HCT116 (cell line): ENCODE measurements around the gene CMC1. TPM values are rescaled to one million over a fixed set of nuclear protein-coding genes. Genes with fewer than 3 reads are reported as not detected.

Source experiments
- ATAC-seq: fragments of 200-7000 bp; cut with Tn5 transposase; 2 replicates; pipeline ENCODE4 v1.9.1; 2020; ENCODE audit warnings: mild to moderate bottlenecking, moderate library complexity
- BruUV-seq: library from RNA; stranded (reverse); fragments of 400-500 nt; replicated peaks from 2 replicates; lab custom pipeline; 2021; lab: Mats Ljungman, UMichigan
- CTCF ChIA-PET: fragments of 300-600 bp; sonication (Branson Sonifier 250); formaldehyde crosslinking; loops from one replicate; lab custom pipeline; 2021; ENCODE audit warnings: antibody characterized with exemption; lab: Charles Lee
- POLR2A ChIA-PET: fragments of 300-600, 350-600 bp; sonication (Branson Sonifier 250); formaldehyde crosslinking; loops from one replicate; lab custom pipeline; 2021; ENCODE audit warnings: antibody characterized with exemption; lab: Charles Lee
- RAD21 ChIA-PET, 2 experiments: fragments of 300-600 bp; sonication (Branson Sonifier 250); formaldehyde crosslinking; loops; one replicate each; lab custom pipeline; 2023; ENCODE audit warnings: low total read pairs in 2 of 2; ENCODE audit not compliant: uncharacterized antibody in 2 of 2, unreplicated experiment in 2 of 2, low non-redundant PET in 1 of 2; lab: Charles Lee
- DNase-seq: peaks from one replicate; pipeline ENCODE4 v3.0.0-alpha.2; 2010; ENCODE audit warnings: low read depth, low spot score
- H2AFZ ChIP-seq: fragments of 200-600 bp; shearing (Covaris generic), sonication (generic); 2 replicates; pipeline ENCODE4 v1.6.1; 2017; ENCODE audit warnings: low read depth, mixed run types, mixed read lengths, antibody characterized with exemption, low read length; ENCODE audit not compliant: poor library complexity, severe bottlenecking
- H3K27ac ChIP-seq: 2 replicates; pipeline ENCODE4 v1.5.1; 2012; ENCODE audit warnings: low read depth, low read length
- H3K27me3 ChIP-seq: fragments of 200-600 bp; sonication (generic); 2 replicates; pipeline ENCODE4 v1.6.1; 2016; ENCODE audit warnings: mixed run types, low read length, mixed read lengths; ENCODE audit not compliant: insufficient read depth
- H3K36me3 ChIP-seq, 2 experiments: fragments of 200-500 bp in 1 of 2; fragments of 200-600 bp in 1 of 2; sonication (Bioruptor generic) in 1 of 2; sonication (generic) in 1 of 2; 2 replicates each; pipeline versions ENCODE4 v1.5.1 to v1.6.1; 2014 to 2016; ENCODE audit warnings: low read length in 2 of 2, inconsistent platforms in 1 of 2, mixed read lengths in 1 of 2, mixed run types in 1 of 2; ENCODE audit not compliant: insufficient read depth in 2 of 2, control insufficient read depth in 1 of 2
- H3K4me1 ChIP-seq, 2 experiments: fragments of 200-600 bp in 1 of 2; sonication (generic) in 1 of 2; 2 replicates each; pipeline versions ENCODE4 v1.5.1 to v1.6.1; 2012 to 2017; ENCODE audit warnings: low read length in 2 of 2, inconsistent platforms in 1 of 2, mild to moderate bottlenecking in 1 of 2, mixed read lengths in 1 of 2, mixed run types in 1 of 2, moderate library complexity in 1 of 2; ENCODE audit not compliant: insufficient read depth in 2 of 2, control insufficient read depth in 1 of 2
- H3K4me2 ChIP-seq: fragments of 200-600 bp; sonication (generic); 2 replicates; pipeline ENCODE4 v1.6.1; 2017; ENCODE audit warnings: mixed run types, low read length, mixed read lengths
- H3K4me3 ChIP-seq, 2 experiments: fragments of 200-600 bp in 1 of 2; sonication (generic) in 1 of 2; replicated peaks in 1 of 2; 2 replicates each; pipeline ENCODE4 v1.5.1; 2011 to 2016; ENCODE audit warnings: low read length in 2 of 2, control low read depth in 1 of 2, low read depth in 1 of 2, mild to moderate bottlenecking in 1 of 2, mixed read lengths in 1 of 2, mixed run types in 1 of 2
- H3K79me2 ChIP-seq: fragments of 200-600 bp; sonication (generic); 2 replicates; pipeline ENCODE4 v1.6.1; 2017; ENCODE audit warnings: mild to moderate bottlenecking, mixed run types, low read length, moderate library complexity, mixed read lengths; ENCODE audit not compliant: insufficient read depth
- H3K9ac ChIP-seq: fragments of 200-600 bp; sonication (generic); 2 replicates; pipeline ENCODE4 v1.6.1; 2016; ENCODE audit warnings: low read length, mixed read lengths
- H3K9me2 ChIP-seq: fragments of 200-600 bp; sonication (generic), shearing (Covaris generic); 2 replicates; pipeline ENCODE4 v1.6.1; 2017; ENCODE audit warnings: mixed run types, mild to moderate bottlenecking, moderate library complexity; ENCODE audit not compliant: insufficient read depth
- H3K9me3 ChIP-seq, 2 experiments: fragments of 200-500 bp in 1 of 2; fragments of 200-600 bp in 1 of 2; sonication (Bioruptor generic) in 1 of 2; sonication (generic) in 1 of 2; 2 replicates each; pipeline ENCODE4 v1.6.1; 2014 to 2017; ENCODE audit warnings: low read length in 2 of 2, mixed read lengths in 2 of 2, inconsistent platforms in 1 of 2, low read depth in 1 of 2, mild to moderate bottlenecking in 1 of 2, mixed run types in 1 of 2, moderate library complexity in 1 of 2; ENCODE audit not compliant: control insufficient read depth in 1 of 2, insufficient read depth in 1 of 2
- H4K20me1 ChIP-seq: fragments of 200-600 bp; sonication (generic), shearing (Covaris generic); 2 replicates; pipeline ENCODE4 v1.6.1; 2017; ENCODE audit warnings: mixed run types, mild to moderate bottlenecking, moderate library complexity; ENCODE audit not compliant: insufficient read depth
- ATF3 ChIP-seq: IDR thresholded peaks from 2 replicates; pipeline ENCODE4 v1.6.1; 2012
- CBX3 ChIP-seq: IDR thresholded peaks from 2 replicates; pipeline ENCODE4 v1.6.1; 2012; ENCODE audit warnings: low read depth
- ELF1 ChIP-seq: IDR thresholded peaks from 2 replicates; pipeline ENCODE4 v1.6.1; 2012; ENCODE audit warnings: low read depth, borderline replicate concordance
- EZH2phosphoT487 ChIP-seq: fragments of 200-600 bp; IDR thresholded peaks from 2 replicates; pipeline ENCODE4 v1.6.1; 2018; ENCODE audit warnings: antibody characterized with exemption, borderline replicate concordance
- FOSL1 ChIP-seq: IDR thresholded peaks from 2 replicates; pipeline ENCODE4 v1.6.1; 2012; ENCODE audit warnings: low read depth
- JUND ChIP-seq: IDR thresholded peaks from 2 replicates; pipeline ENCODE4 v1.6.1; 2012
- POLR2AphosphoS5 ChIP-seq: IDR thresholded peaks from 2 replicates; pipeline ENCODE4 v1.6.1; 2011; ENCODE audit warnings: mild to moderate bottlenecking, low read depth, low read length, moderate library complexity
- RAD21 ChIP-seq: IDR thresholded peaks from 2 replicates; pipeline ENCODE4 v1.6.1; 2012; ENCODE audit warnings: low read depth, mild to moderate bottlenecking
- TCF7L2 ChIP-seq: IDR thresholded peaks from 2 replicates; pipeline ENCODE4 v1.7.0; 2011; ENCODE audit warnings: borderline replicate concordance, inconsistent platforms; ENCODE audit not compliant: insufficient read depth, insufficient read length; ENCODE audit errors: extremely low read depth
- intact Hi-C: fragments of 100-400 bp; cut with micrococcal nuclease; formaldehyde crosslinking; loops from 2 replicates; pipeline ENCODE4 v1.10.0; 2022
- total RNA-seq: library from RNA; stranded (reverse); gene quantifications from one replicate; pipeline ENCODE4 v1.2.1, GENCODE V29; 2021; ENCODE audit not compliant: unreplicated experiment

The CMC1 gene
- total RNA-seq, 1 experiment from 2014 or later: 29.0 TPM

- Histone ChIP-seq H3K79me2 (no peaks in the 10 kb centered on the region; the same call in 1 of the 2 replicates), H3K9me3 (no peaks in the 10 kb centered on the region), H3K4me3 (no peak overlapping the region), H2AFZ (no peak overlapping the region), H3K4me2 (no peak overlapping the region), H3K27me3 (no peaks in the 10 kb centered on the region), H3K9me2 (no peaks in the 10 kb centered on the region), H3K27ac (no peak overlapping the region), H3K4me1 (no peaks in the 10 kb centered on the region), H3K9ac (no peak overlapping the region), H3K36me3 (no peaks in the 10 kb centered on the region), H4K20me1 (no peaks in the 10 kb centered on the region)
- BruUV-seq: no TSS peak
- ChIA-PET CTCF (no interaction called here), POLR2A (no interaction called here), RAD21 (no interaction called here)
- TF ChIP-seq ATF3 (no peak), CBX3 (no peak), TCF7L2 (no peak), POLR2AphosphoS5 (no peak)
- intact Hi-C loops: no loop called here
- ATAC-seq: no peak
- DNase-seq: no peak
Measured at GRCh38 chr3:28294667-28295413, 53.4 kb downstream of the CMC1 start.

GRCh38 chr3:28295898-28296490, 54.6 kb downstream of the CMC1 start:
- BruUV-seq: no TSS peak
- no peaks in the 10 kb centered on the region for H3K9me2 ChIP-seq
- no peak overlapping the region for H3K27ac ChIP-seq
- no peaks in the 10 kb centered on the region for H4K20me1 ChIP-seq
- ChIA-PET POLR2A (no interaction called here), RAD21 (no interaction called here), CTCF (interaction anchor here (1.1 kb wide), 1 partner anchor 22 kb away, joined by 3 read pairs; no protein-coding TSS in a partner anchor)
- no peaks in the 10 kb centered on the region; the same call in 1 of the 2 replicates for H3K79me2 ChIP-seq
- H3K4me3 ChIP-seq: no peak overlapping the region
- no peak overlapping the region for H2AFZ ChIP-seq
- no peak overlapping the region for H3K9ac ChIP-seq
- no peaks in the 10 kb centered on the region for H3K4me1 ChIP-seq
- H3K27me3 ChIP-seq: no peaks in the 10 kb centered on the region
- no peak for DNase-seq
- no peak for TF ChIP-seq RAD21
- no peak for TF ChIP-seq ELF1
- TF ChIP-seq ATF3: no peak
- TF ChIP-seq TCF7L2: no peak
- TF ChIP-seq EZH2phosphoT487: no peak
- TF ChIP-seq FOSL1: no peak
- no peak for TF ChIP-seq JUND
- intact Hi-C loops: no loop called here
- no peak overlapping the region for H3K4me2 ChIP-seq
- no peak for ATAC-seq
- H3K9me3 ChIP-seq: no peaks in the 10 kb centered on the region
- no peaks in the 10 kb centered on the region for H3K36me3 ChIP-seq
